Mucosa of stomach (tissue), 1 donor: Measurements from ENCODE around the gene OPCML.

Experiments
- H3K27me3 ChIP-seq: one replicate; pipeline ENCODE4 v1.7.0; 2013; ENCODE audit warnings: mild to moderate bottlenecking, low read length; ENCODE audit not compliant: control insufficient read depth, insufficient read depth
- H3K36me3 ChIP-seq: one replicate; pipeline ENCODE4 v1.7.0; 2013; ENCODE audit warnings: low read length; ENCODE audit not compliant: control insufficient read depth, insufficient read depth
- H3K4me1 ChIP-seq: one replicate; pipeline ENCODE4 v1.7.0; 2013; ENCODE audit warnings: mild to moderate bottlenecking, low read length; ENCODE audit not compliant: control insufficient read depth, insufficient read depth
- H3K4me3 ChIP-seq: one replicate; pipeline ENCODE4 v1.7.0; 2013; ENCODE audit warnings: low read length
- H3K9ac ChIP-seq: one replicate; pipeline ENCODE4 v1.7.0; 2013; ENCODE audit warnings: mild to moderate bottlenecking, low read length, moderate library complexity
- H3K9me3 ChIP-seq: one replicate; pipeline ENCODE4 v1.7.0; 2013; ENCODE audit warnings: mild to moderate bottlenecking, low read length, moderate library complexity; ENCODE audit not compliant: control insufficient read depth
- donor health status: Pancreatic carcinoma.

The OPCML gene

GRCh38 chr11:133425245-133425644 lies 107.1 kb downstream of the OPCML start:
- Histone ChIP-seq H3K4me1 (no peaks in the 10 kb centered on the region), H3K27me3 (no peaks in the 10 kb centered on the region), H3K4me3 (no peak overlapping the region), H3K36me3 (no peaks in the 10 kb centered on the region), H3K9ac (no peak overlapping the region), H3K9me3 (no peaks in the 10 kb centered on the region)

- Histone ChIP-seq H3K36me3 (no peaks in the 10 kb centered on the region), H3K4me1 (no peaks in the 10 kb centered on the region)
Measured at GRCh38 chr11:133418218-133418617, 114.1 kb downstream of the OPCML start.

GRCh38 chr11:133414506-133414905 lies 117.8 kb downstream of the OPCML start:
- H3K9me3 ChIP-seq = no peaks in the 10 kb centered on the region
- no peak overlapping the region for H3K4me3 ChIP-seq
- no peak overlapping the region for H3K9ac ChIP-seq
- H3K36me3 ChIP-seq = no peaks in the 10 kb centered on the region
- H3K4me1 ChIP-seq = no peaks in the 10 kb centered on the region
- no peaks in the 10 kb centered on the region for H3K27me3 ChIP-seq

More at GRCh38 chr11:133418218-133418617, 114.1 kb downstream of the OPCML start:
- H3K9ac ChIP-seq = no peak overlapping the region
- no peak overlapping the region for H3K4me3 ChIP-seq
- no peaks in the 10 kb centered on the region for H3K9me3 ChIP-seq
- no peaks in the 10 kb centered on the region for H3K27me3 ChIP-seq

GRCh38 chr11:133413703-133414102 lies 118.6 kb downstream of the OPCML start:
- no peaks in the 10 kb centered on the region for H3K4me1 ChIP-seq
- no peaks in the 10 kb centered on the region for H3K27me3 ChIP-seq
- H3K9me3 ChIP-seq = no peaks in the 10 kb centered on the region
- H3K9ac ChIP-seq = no peak overlapping the region
- H3K4me3 ChIP-seq = no peak overlapping the region
- no peaks in the 10 kb centered on the region for H3K36me3 ChIP-seq

- Histone ChIP-seq H3K9ac (no peak overlapping the region), H3K9me3 (no peaks in the 10 kb centered on the region), H3K4me1 (no peaks in the 10 kb centered on the region), H3K27me3 (no peaks in the 10 kb centered on the region), H3K4me3 (no peak overlapping the region), H3K36me3 (no peaks in the 10 kb centered on the region)
Measured at GRCh38 chr11:133409799-133410198, 122.5 kb downstream of the OPCML start.

GRCh38 chr11:133408936-133409335 lies 123.4 kb downstream of the OPCML start:
- Histone ChIP-seq H3K9ac (no peak overlapping the region), H3K4me1 (no peaks in the 10 kb centered on the region), H3K27me3 (no peaks in the 10 kb centered on the region), H3K9me3 (no peaks in the 10 kb centered on the region), H3K36me3 (no peaks in the 10 kb centered on the region), H3K4me3 (no peak overlapping the region)

- Histone ChIP-seq H3K36me3 (no peaks in the 10 kb centered on the region), H3K4me3 (no peak overlapping the region), H3K4me1 (no peaks in the 10 kb centered on the region)
Measured at GRCh38 chr11:133408402-133408801, 123.9 kb downstream of the OPCML start.

GRCh38 chr11:133406489-133406888 lies 125.8 kb downstream of the OPCML start:
- no peaks in the 10 kb centered on the region for H3K9me3 ChIP-seq

More at GRCh38 chr11:133408402-133408801, 123.9 kb downstream of the OPCML start:
- H3K9me3 ChIP-seq = no peaks in the 10 kb centered on the region
- no peak overlapping the region for H3K9ac ChIP-seq
- H3K27me3 ChIP-seq = no peaks in the 10 kb centered on the region

GRCh38 chr11:133403900-133404299 lies 128.4 kb downstream of the OPCML start:
- H3K27me3 ChIP-seq = no peaks in the 10 kb centered on the region
- H3K36me3 ChIP-seq = no peaks in the 10 kb centered on the region
- no peak overlapping the region for H3K4me3 ChIP-seq

More at GRCh38 chr11:133406489-133406888, 125.8 kb downstream of the OPCML start:
- H3K4me1 ChIP-seq = no peaks in the 10 kb centered on the region
- no peak overlapping the region for H3K9ac ChIP-seq
- H3K36me3 ChIP-seq = no peaks in the 10 kb centered on the region
- no peak overlapping the region for H3K4me3 ChIP-seq
- no peaks in the 10 kb centered on the region for H3K27me3 ChIP-seq

GRCh38 chr11:133402551-133402950 lies 129.8 kb downstream of the OPCML start:
- no peaks in the 10 kb centered on the region for H3K9me3 ChIP-seq
- H3K27me3 ChIP-seq = no peaks in the 10 kb centered on the region

More at GRCh38 chr11:133403900-133404299, 128.4 kb downstream of the OPCML start:
- no peaks in the 10 kb centered on the region for H3K4me1 ChIP-seq
- H3K9ac ChIP-seq = no peak overlapping the region
- no peaks in the 10 kb centered on the region for H3K9me3 ChIP-seq

GRCh38 chr11:133399855-133400625 lies 132.3 kb downstream of the OPCML start:
- Histone ChIP-seq H3K4me3 (no peak overlapping the region), H3K36me3 (no peaks in the 10 kb centered on the region), H3K4me1 (no peaks in the 10 kb centered on the region), H3K27me3 (no peaks in the 10 kb centered on the region), H3K9me3 (no peaks in the 10 kb centered on the region), H3K9ac (no peak overlapping the region)

More at GRCh38 chr11:133402551-133402950, 129.8 kb downstream of the OPCML start:
- H3K4me3 ChIP-seq = no peak overlapping the region
- H3K36me3 ChIP-seq = no peaks in the 10 kb centered on the region
- H3K4me1 ChIP-seq = no peaks in the 10 kb centered on the region
- no peak overlapping the region for H3K9ac ChIP-seq

GRCh38 chr11:133399294-133399693 lies 133.0 kb downstream of the OPCML start:
- Histone ChIP-seq H3K4me1 (no peaks in the 10 kb centered on the region), H3K27me3 (no peaks in the 10 kb centered on the region), H3K9me3 (no peaks in the 10 kb centered on the region), H3K9ac (no peak overlapping the region), H3K4me3 (no peak overlapping the region), H3K36me3 (no peaks in the 10 kb centered on the region)
